Liver (tissue), 9 donors: ENCODE results near the gene FCER1A. TPM values are rescaled to one million over a fixed set of nuclear protein-coding genes. Genes with fewer than 3 reads are reported as not detected.

Source experiments
- DNase-seq: peaks from one replicate; pipeline ENCODE4 v3.0.0-alpha.2; 2017; ENCODE audit warnings: low spot score
- H3K27ac ChIP-seq, 2 donors: one replicate each; pipeline ENCODE4 v1.7.0; 2013; ENCODE audit warnings: inconsistent platforms in 2 of 2, low read length in 2 of 2, control low read depth in 1 of 2, low read depth in 1 of 2, mild to moderate bottlenecking in 1 of 2
- H3K27me3 ChIP-seq, 4 donors: one replicate each; pipeline versions ENCODE4 v1.6.1 to v1.7.0; 2013; ENCODE audit warnings: low read length in 3 of 4, inconsistent platforms in 1 of 4, mild to moderate bottlenecking in 1 of 4, moderate library complexity in 1 of 4; ENCODE audit not compliant: control insufficient read depth in 4 of 4, insufficient read depth in 4 of 4
- H3K36me3 ChIP-seq, 4 donors: one replicate each; pipeline versions ENCODE4 v1.6.1 to v1.7.0; 2013; ENCODE audit warnings: low read length in 3 of 4, mild to moderate bottlenecking in 3 of 4, low read depth in 1 of 4, moderate library complexity in 1 of 4; ENCODE audit not compliant: control insufficient read depth in 4 of 4, insufficient read depth in 3 of 4
- H3K4me1 ChIP-seq, 4 donors: one replicate each; pipeline versions ENCODE4 v1.6.1 to v1.7.0; 2013; ENCODE audit warnings: low read length in 3 of 4, mild to moderate bottlenecking in 3 of 4, moderate library complexity in 1 of 4; ENCODE audit not compliant: control insufficient read depth in 4 of 4, insufficient read depth in 4 of 4
- H3K4me3 ChIP-seq, 3 donors: one replicate each; pipeline versions ENCODE4 v1.6.1 to v1.7.0; 2013; ENCODE audit warnings: low read length in 3 of 3, control low read depth in 1 of 3, low read depth in 1 of 3, mild to moderate bottlenecking in 1 of 3
- H3K9ac ChIP-seq, 2 donors: one replicate each; pipeline ENCODE4 v1.7.0; 2013; ENCODE audit warnings: low read length in 2 of 2, mild to moderate bottlenecking in 2 of 2, moderate library complexity in 2 of 2, control low read depth in 1 of 2, low read depth in 1 of 2
- H3K9me3 ChIP-seq, 4 donors: one replicate each; pipeline versions ENCODE4 v1.6.1 to v1.7.0; 2013; ENCODE audit warnings: low read length in 3 of 4; ENCODE audit not compliant: control insufficient read depth in 4 of 4
- ATF3 ChIP-seq: IDR thresholded peaks from 2 replicates; pipeline ENCODE4 v1.6.1; 2016; ENCODE audit warnings: antibody characterized with exemption
- CTCF ChIP-seq: fragments of 150-350 bp; IDR thresholded peaks from 2 replicates; pipeline ENCODE4 v1.5.1; 2017; ENCODE audit warnings: improper control_type of control experiment, low read depth, low read length; ENCODE audit not compliant: missing input control
- FOXA1 ChIP-seq: IDR thresholded peaks from 2 replicates; pipeline ENCODE4 v1.6.1; 2016; ENCODE audit warnings: antibody characterized with exemption
- FOXA2 ChIP-seq: IDR thresholded peaks from 2 replicates; pipeline ENCODE4 v1.6.1; 2016; ENCODE audit warnings: antibody characterized with exemption
- GABPA ChIP-seq, 2 donors: IDR thresholded peaks in 1 of 2; conservative IDR thresholded peaks in 1 of 2; 2 replicates each; pipeline ENCODE4 v1.6.1; 2016; ENCODE audit warnings: antibody characterized with exemption in 2 of 2, mild to moderate bottlenecking in 1 of 2, moderate library complexity in 1 of 2
- HNF4A ChIP-seq, 2 donors: conservative IDR thresholded peaks; 2 replicates each; pipeline ENCODE4 v1.6.1; 2016; ENCODE audit warnings: antibody characterized with exemption in 2 of 2, mild to moderate bottlenecking in 2 of 2
- HNF4G ChIP-seq: IDR thresholded peaks from 2 replicates; pipeline ENCODE4 v1.6.1; 2016; ENCODE audit warnings: antibody characterized with exemption
- JUND ChIP-seq, 2 donors: IDR thresholded peaks; 2 replicates each; pipeline ENCODE4 v1.6.1; 2016; ENCODE audit warnings: antibody characterized with exemption in 2 of 2
- NR2F2 ChIP-seq: IDR thresholded peaks from 2 replicates; pipeline ENCODE4 v1.6.1; 2016; ENCODE audit warnings: antibody characterized with exemption
- RAD21 ChIP-seq, 2 donors: IDR thresholded peaks; 2 replicates each; pipeline ENCODE4 v1.6.1; 2016; ENCODE audit warnings: antibody characterized with exemption in 2 of 2, mild to moderate bottlenecking in 2 of 2
- RXRA ChIP-seq, 2 donors: IDR thresholded peaks; 2 replicates each; pipeline ENCODE4 v1.6.1; 2017 to 2018; ENCODE audit warnings: antibody characterized with exemption in 2 of 2, mild to moderate bottlenecking in 1 of 2
- SP1 ChIP-seq: IDR thresholded peaks from 2 replicates; pipeline ENCODE4 v1.6.1; 2018; ENCODE audit warnings: antibody characterized with exemption, mild to moderate bottlenecking
- WGBS: extraction: QIAGEN DNeasy Blood & Tissue Kit; methylation state at CpG from one replicate; pipeline ENCODE4 v1.1.7; 2013; 5-methylcytosine and 5-hydroxymethylcytosine counted together
- polyA plus RNA-seq, 2 donors: library from polyadenylated mRNA; stranded (reverse) in 1 of 2; unstranded in 1 of 2; fragments of 200-250 nt in 1 of 2; fragments of >200 nt in 1 of 2; fragmentation: Nextera tagmentation in 1 of 2; extraction: Ambion mirVana in 1 of 2; gene quantifications; one replicate each; pipeline versions ENCODE4 v1.2.1 to v1.2.3, GENCODE V29; 2013 to 2015
- total RNA-seq, 2 donors: library from RNA; depleted of rRNA; stranded (reverse); fragments of >200 nt; gene quantifications; one replicate each; pipeline ENCODE4 v1.2.3, GENCODE V29; 2014
- TF ChIP-seq, protein P1 (sequence below): IDR thresholded peaks from 2 replicates; pipeline ENCODE4 v1.6.1; 2016; ENCODE audit warnings: antibody characterized with exemption
- TF ChIP-seq, protein P2 (sequence below): IDR thresholded peaks from 2 replicates; pipeline ENCODE4 v1.6.1; 2016; ENCODE audit warnings: antibody characterized with exemption, mild to moderate bottlenecking
- donor health status: healthy.
- donor health status: healthy.
- donor health status: healthy.
- donor health status: healthy.
- donor health status: healthy.

Gene FCER1A
- total and polyA plus RNA-seq, 4 donors: 0.08 to 3.5 (median 0.48) TPM; not detected in 1

- TF ChIP-seq SP1: no peak
- no peak for TF ChIP-seq JUND (IDR thresholded peaks at IDR 0.05)
- TF ChIP-seq CTCF: no peak
- H3K27me3 ChIP-seq: no peaks in the 10 kb centered on the region
These were observed 35.3 kb upstream of the FCER1A start for GRCh38 chr1:159266832-159267231.

GRCh38 chr1:159274631-159275030, 27.5 kb upstream of the FCER1A start:
- H3K4me1 ChIP-seq: no peaks in the 10 kb centered on the region
- TF ChIP-seq RAD21 (IDR thresholded peaks at IDR 0.05) (no peak), ATF3 (no peak), RXRA (IDR thresholded peaks at IDR 0.05) (no peak), HNF4A (conservative IDR thresholded peaks at IDR 0.05) (no peak), GABPA (IDR thresholded peaks at IDR 0.05 in 1 of 2, conservative IDR thresholded peaks at IDR 0.05 in 1 of 2) (no peak), NR2F2 (no peak), CTCF (no peak), FOXA1 (no peak)
- TF ChIP-seq, protein P1, sequence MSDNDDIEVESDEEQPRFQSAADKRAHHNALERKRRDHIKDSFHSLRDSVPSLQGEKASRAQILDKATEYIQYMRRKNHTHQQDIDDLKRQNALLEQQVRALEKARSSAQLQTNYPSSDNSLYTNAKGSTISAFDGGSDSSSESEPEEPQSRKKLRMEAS: no peak
- no peak overlapping the region for H3K27ac ChIP-seq
- H3K9ac ChIP-seq: no peak overlapping the region
- no peak for DNase-seq
- WGBS: 84% methylated on average over 2 of the region's 2 CpGs
- no peaks in the 10 kb centered on the region for H3K36me3 ChIP-seq
- no peaks in the 10 kb centered on the region for H3K27me3 ChIP-seq
- no peak overlapping the region for H3K4me3 ChIP-seq
- H3K9me3 ChIP-seq: no peaks in the 10 kb centered on the region

More at GRCh38 chr1:159266832-159267231, 35.3 kb upstream of the FCER1A start:
- no peak overlapping the region for H3K4me3 ChIP-seq
- no peaks in the 10 kb centered on the region for H3K4me1 ChIP-seq
- H3K36me3 ChIP-seq: no peaks in the 10 kb centered on the region
- DNase-seq: no peak
- no peak overlapping the region for H3K27ac ChIP-seq
- no peaks in the 10 kb centered on the region for H3K9me3 ChIP-seq
- 83% methylated on average over 3 of the region's 3 CpGs for WGBS
- H3K9ac ChIP-seq: no peak overlapping the region

DNA sequence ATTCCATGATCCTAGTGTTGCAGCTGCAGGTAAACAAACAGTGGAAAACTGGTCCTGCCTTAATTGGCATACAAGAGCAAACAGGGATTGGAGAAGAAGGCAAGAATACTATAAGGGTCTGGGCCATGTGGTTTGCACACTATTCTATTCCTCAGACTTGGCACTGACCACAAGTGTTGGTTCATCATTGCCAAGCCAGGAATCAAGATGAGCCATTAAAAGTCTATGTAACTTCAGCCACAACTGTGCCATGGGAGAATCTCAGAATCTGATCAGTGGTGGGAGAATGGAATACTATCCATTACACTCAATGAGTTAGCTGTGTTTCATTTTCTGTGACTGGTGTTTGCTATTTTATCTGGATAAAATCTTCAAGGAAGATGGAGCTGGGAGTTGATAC, 26.2 kb upstream of the FCER1A start:
- Histone ChIP-seq H3K4me3 (no peak overlapping the region), H3K27me3 (no peaks in the 10 kb centered on the region), H3K4me1 (no peaks in the 10 kb centered on the region), H3K9ac (no peak overlapping the region), H3K9me3 (no peaks in the 10 kb centered on the region), H3K27ac (no peak overlapping the region), H3K36me3 (no peaks in the 10 kb centered on the region)
- TF ChIP-seq ATF3 (no peak), HNF4G (no peak), FOXA2 (no peak), NR2F2 (no peak)
- TF ChIP-seq, protein P2, sequence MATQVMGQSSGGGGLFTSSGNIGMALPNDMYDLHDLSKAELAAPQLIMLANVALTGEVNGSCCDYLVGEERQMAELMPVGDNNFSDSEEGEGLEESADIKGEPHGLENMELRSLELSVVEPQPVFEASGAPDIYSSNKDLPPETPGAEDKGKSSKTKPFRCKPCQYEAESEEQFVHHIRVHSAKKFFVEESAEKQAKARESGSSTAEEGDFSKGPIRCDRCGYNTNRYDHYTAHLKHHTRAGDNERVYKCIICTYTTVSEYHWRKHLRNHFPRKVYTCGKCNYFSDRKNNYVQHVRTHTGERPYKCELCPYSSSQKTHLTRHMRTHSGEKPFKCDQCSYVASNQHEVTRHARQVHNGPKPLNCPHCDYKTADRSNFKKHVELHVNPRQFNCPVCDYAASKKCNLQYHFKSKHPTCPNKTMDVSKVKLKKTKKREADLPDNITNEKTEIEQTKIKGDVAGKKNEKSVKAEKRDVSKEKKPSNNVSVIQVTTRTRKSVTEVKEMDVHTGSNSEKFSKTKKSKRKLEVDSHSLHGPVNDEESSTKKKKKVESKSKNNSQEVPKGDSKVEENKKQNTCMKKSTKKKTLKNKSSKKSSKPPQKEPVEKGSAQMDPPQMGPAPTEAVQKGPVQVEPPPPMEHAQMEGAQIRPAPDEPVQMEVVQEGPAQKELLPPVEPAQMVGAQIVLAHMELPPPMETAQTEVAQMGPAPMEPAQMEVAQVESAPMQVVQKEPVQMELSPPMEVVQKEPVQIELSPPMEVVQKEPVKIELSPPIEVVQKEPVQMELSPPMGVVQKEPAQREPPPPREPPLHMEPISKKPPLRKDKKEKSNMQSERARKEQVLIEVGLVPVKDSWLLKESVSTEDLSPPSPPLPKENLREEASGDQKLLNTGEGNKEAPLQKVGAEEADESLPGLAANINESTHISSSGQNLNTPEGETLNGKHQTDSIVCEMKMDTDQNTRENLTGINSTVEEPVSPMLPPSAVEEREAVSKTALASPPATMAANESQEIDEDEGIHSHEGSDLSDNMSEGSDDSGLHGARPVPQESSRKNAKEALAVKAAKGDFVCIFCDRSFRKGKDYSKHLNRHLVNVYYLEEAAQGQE: no peak
- TF ChIP-seq, protein P1: no peak
- no peak for DNase-seq
